ENCODE results near the gene SMARCA2. TPM values are rescaled to one million over a fixed set of nuclear protein-coding genes. Genes with fewer than 3 reads are reported as not detected.

Gene SMARCA2
- total and polyA plus RNA-seq, 2 experiments from 2014 or later: 19.9 to 43.0 TPM

- H3K4me3 ChIP-seq: peak overlapping the region; percentile 67
- no peak overlapping the region for H3K27ac ChIP-seq
- H3K4me1 ChIP-seq (ENCODE audit: low read depth): peaks cover 17% of the 10 kb centered on the region
- no peak for TF ChIP-seq CTCF (IDR thresholded peaks at IDR 0.05; ENCODE audit: low read depth, low read length)
- DNase-seq (ENCODE audit: low read depth in 1 of 2, low spot score in 1 of 2): no peak
- peaks cover 34% of the 10 kb centered on the region for H3K27me3 ChIP-seq
- no peaks in the 10 kb centered on the region for H3K9me3 ChIP-seq (ENCODE audit: low read depth)
- no peaks in the 10 kb centered on the region for H3K36me3 ChIP-seq
These were observed 3.8 kb downstream of the SMARCA2 start for GRCh38 chr9:2018764-2019558.

DNA sequence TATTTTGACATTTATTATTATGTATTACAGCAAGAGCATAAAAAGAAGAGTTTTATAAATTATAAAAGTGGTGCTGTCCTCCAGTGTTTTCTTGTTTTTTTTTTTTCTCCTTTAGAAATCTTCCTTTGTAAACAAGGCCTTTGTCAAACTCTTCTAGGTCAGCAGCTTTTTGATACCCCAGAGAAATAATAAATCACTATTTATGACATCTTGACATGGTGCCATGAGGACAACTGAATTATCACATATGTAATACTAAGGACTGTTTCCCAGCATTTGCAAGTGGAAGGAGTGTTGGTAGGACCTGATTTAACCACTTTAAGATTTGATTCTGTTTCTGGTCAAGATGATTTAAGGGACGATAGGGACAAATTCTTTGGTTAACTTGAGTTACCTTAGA lies 4.6 kb downstream of the SMARCA2 start:
- no peak for DNase-seq (ENCODE audit: low read depth in 1 of 2, low spot score in 1 of 2)
- H3K27ac ChIP-seq: no peak overlapping the region
- TF ChIP-seq CTCF (IDR thresholded peaks at IDR 0.05; ENCODE audit: low read depth, low read length): no peak
- H3K27me3 ChIP-seq: peaks cover 32% of the 10 kb centered on the region
- H3K36me3 ChIP-seq: no peaks in the 10 kb centered on the region
- H3K4me3 ChIP-seq: no peak overlapping the region
- peaks cover 17% of the 10 kb centered on the region for H3K4me1 ChIP-seq (ENCODE audit: low read depth)
- no peaks in the 10 kb centered on the region for H3K9me3 ChIP-seq (ENCODE audit: low read depth)

GRCh38 chr9:2021731-2022130 lies 6.6 kb downstream of the SMARCA2 start:
- peaks cover 32% of the 10 kb centered on the region for H3K27me3 ChIP-seq
- peaks cover 17% of the 10 kb centered on the region for H3K4me1 ChIP-seq (ENCODE audit: low read depth)
- no peak overlapping the region for H3K4me3 ChIP-seq
- no peaks in the 10 kb centered on the region for H3K36me3 ChIP-seq
- H3K27ac ChIP-seq: no peak overlapping the region
- no peak for TF ChIP-seq CTCF (IDR thresholded peaks at IDR 0.05; ENCODE audit: low read depth, low read length)
- H3K9me3 ChIP-seq (ENCODE audit: low read depth): no peaks in the 10 kb centered on the region
- no peak for DNase-seq (ENCODE audit: low read depth in 1 of 2, low spot score in 1 of 2)

- no peak overlapping the region for H3K27ac ChIP-seq
- DNase-seq (ENCODE audit: low read depth in 1 of 2, low spot score in 1 of 2): no peak
- H3K36me3 ChIP-seq: no peaks in the 10 kb centered on the region
- peaks cover 32% of the 10 kb centered on the region for H3K27me3 ChIP-seq
- peaks cover 17% of the 10 kb centered on the region for H3K4me1 ChIP-seq (ENCODE audit: low read depth)
- H3K9me3 ChIP-seq (ENCODE audit: low read depth): no peaks in the 10 kb centered on the region
- TF ChIP-seq CTCF (IDR thresholded peaks at IDR 0.05; ENCODE audit: low read depth, low read length): no peak
- no peak overlapping the region for H3K4me3 ChIP-seq
These were observed 7.4 kb downstream of the SMARCA2 start for GRCh38 chr9:2022560-2022959.

DNA sequence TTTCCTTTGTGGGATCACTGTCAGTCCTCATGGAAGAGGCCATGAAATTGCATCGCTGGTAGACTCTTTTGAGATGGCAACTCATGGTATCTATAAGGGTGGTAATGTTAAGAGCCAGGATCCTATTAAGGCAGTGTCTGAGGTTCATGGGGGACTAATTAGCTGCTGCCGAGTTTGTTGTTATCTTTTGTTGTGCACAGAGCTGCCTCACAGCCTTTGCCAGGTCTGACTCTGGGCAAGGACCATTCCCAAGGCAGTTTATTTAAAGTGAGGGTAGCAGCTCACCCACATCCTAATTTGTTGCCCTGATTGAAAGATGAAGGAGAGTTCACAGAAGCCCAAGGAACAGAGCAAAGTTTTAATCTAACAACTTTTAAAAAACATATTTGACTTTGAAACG lies 7.9 kb downstream of the SMARCA2 start:
- Histone ChIP-seq H3K36me3 (no peaks in the 10 kb centered on the region), H3K27me3 (peaks cover 31% of the 10 kb centered on the region), H3K4me1 (ENCODE audit: low read depth) (peaks cover 17% of the 10 kb centered on the region), H3K4me3 (no peak overlapping the region), H3K27ac (no peak overlapping the region), H3K9me3 (ENCODE audit: low read depth) (no peaks in the 10 kb centered on the region)
- DNase-seq (ENCODE audit: low read depth in 1 of 2, low spot score in 1 of 2): no peak
- TF ChIP-seq CTCF (IDR thresholded peaks at IDR 0.05; ENCODE audit: low read depth, low read length): no peak

All from cardiac muscle cell (in vitro differentiated cells and primary cell).